Tibial nerve (tissue), 4 donors: ENCODE measurements around the gene TPRG1L.

Source experiments
- CTCF ChIP-seq, 5 experiments: fragments of 200-600 bp in 3 of 5; fragments of 450-650 bp in 2 of 5; sonication (generic) in 3 of 5; IDR thresholded peaks; one replicate each; pipeline ENCODE4 v1.5.1; 2016 to 2019; ENCODE audit warnings: antibody characterized with exemption in 5 of 5, mild to moderate bottlenecking in 3 of 5, moderate library complexity in 2 of 5
- EP300 ChIP-seq, 2 donors: sonication (generic); formaldehyde crosslinking; IDR thresholded peaks; one replicate each; pipeline ENCODE4 v1.6.1; 2017; ENCODE audit warnings: antibody characterized with exemption in 2 of 2, mild to moderate bottlenecking in 1 of 2
- POLR2A ChIP-seq, 2 donors: fragments of 450-650 bp; IDR thresholded peaks; one replicate each; pipeline ENCODE4 v1.6.1; 2017; ENCODE audit warnings: antibody characterized with exemption in 2 of 2, mild to moderate bottlenecking in 2 of 2, moderate library complexity in 2 of 2

- TF ChIP-seq POLR2A (IDR thresholded peaks at IDR 0.05): no peak
- TF ChIP-seq CTCF (IDR thresholded peaks at IDR 0.05): no peak
- no peak for TF ChIP-seq EP300 (IDR thresholded peaks at IDR 0.05)
These were observed 7.5 kb downstream of the TPRG1L start for GRCh38 chr1:3632298-3632697.
